Psoas muscle (tissue), 8 donors: Measurements from ENCODE around the gene KANK4. TPM values are rescaled to one million over a fixed set of nuclear protein-coding genes. Genes with fewer than 3 reads are reported as not detected.

ENCODE experiments used
- ATAC-seq, 4 donors: fragments of 200-7000 bp; cut with Tn5 transposase; one replicate each; pipeline ENCODE4 v1.9.1; 2020; ENCODE audit warnings: moderate library complexity in 3 of 4, mild to moderate bottlenecking in 2 of 4
- DNase-seq, 2 donors: peaks; one replicate each; pipeline ENCODE4 v3.0.0-alpha.2; 2020
- H3K27ac ChIP-seq: fragments of 200-600 bp; one replicate; pipeline ENCODE4 v1.8.0; 2022
- H3K27me3 ChIP-seq, 3 donors: fragments of 200-600 bp in 1 of 3; one replicate each; pipeline versions ENCODE4 v1.6.1 to v1.8.0; 2013 to 2022; ENCODE audit warnings: low read length in 2 of 3, mild to moderate bottlenecking in 2 of 3, moderate library complexity in 1 of 3; ENCODE audit not compliant: insufficient read depth in 3 of 3
- H3K36me3 ChIP-seq, 2 donors: fragments of 200-600 bp in 1 of 2; one replicate each; pipeline versions ENCODE4 v1.6.1 to v1.8.0; 2013 to 2022; ENCODE audit warnings: low read depth in 1 of 2, mild to moderate bottlenecking in 1 of 2, moderate library complexity in 1 of 2; ENCODE audit not compliant: insufficient read depth in 1 of 2
- H3K4me1 ChIP-seq: fragments of 200-600 bp; one replicate; pipeline ENCODE4 v1.8.0; 2022
- H3K4me3 ChIP-seq: fragments of 200-600 bp; one replicate; pipeline ENCODE4 v1.8.0; 2022; ENCODE audit warnings: mild to moderate bottlenecking
- H3K9me3 ChIP-seq: fragments of 200-600 bp; one replicate; pipeline ENCODE4 v1.8.0; 2022
- WGBS, 3 donors: extraction: QIAGEN DNeasy Blood & Tissue Kit; methylation state at CpG; one replicate each; pipeline versions ENCODE4 v1.1.6 to v1.1.7; 2013; 5-methylcytosine and 5-hydroxymethylcytosine counted together
- intact Hi-C, 2 donors: fragments of 100-400 bp; cut with DNase I; formaldehyde crosslinking; loops; one replicate each; pipeline versions ENCODE4 v1.11.0 to v1.14.2; 2022
- polyA plus RNA-seq, 3 donors: library from polyadenylated mRNA; stranded (reverse); fragments of 200-250 nt; gene quantifications; one replicate each; pipeline ENCODE4 v1.2.3, GENCODE V29; 2013
- total RNA-seq, 4 donors: library from RNA; stranded (reverse); fragmentation: NEBNext Ultra II Directional in 2 of 4; extraction: Animal tissue kit (Norgen Biotek cat#: 25700) in 2 of 4; gene quantifications; one replicate each; pipeline versions ENCODE4 v1.2.1 to v1.2.4, GENCODE V29; 2021 to 2023
- TF ChIP-seq, protein P1 (sequence below): fragments of 200-600 bp; IDR thresholded peaks from one replicate; pipeline ENCODE4 v1.8.0; 2022; ENCODE audit warnings: antibody characterized with exemption
- donor health status: healthy with polysubstance abuse.
- donor health status: DM: no; HTN: no; CAD: no; lungs with moderate emphysema.
- donor health status: Bipolar disorder and iron deficiency.
- donor health status: healthy.
- donor health status: DM: yes; HTN: yes; CAD: no.
- donor health status: DM: no; HTN: no; CAD: no.
- donor health status: DM: no; HTN: no; CAD: no.
- donor health status: DM: yes; HTN: yes; CAD: no.

The KANK4 gene
- total and polyA plus RNA-seq, 7 donors, result 0.09 to 1.1 (median 0.17) TPM; not detected in 3

- WGBS, 3 donors, result 30 to 44% (median 31%) methylated on average over 3 of the region's 3 CpGs
- Histone ChIP-seq H3K4me1 (no peaks in the 10 kb centered on the region), H3K9me3 (no peaks in the 10 kb centered on the region), H3K36me3 (no peaks in the 10 kb centered on the region), H3K27ac (no peak overlapping the region), H3K4me3 (no peak overlapping the region), H3K27me3 (no peaks in the 10 kb centered on the region)
- DNase-seq (no peak), ATAC-seq (no peak)
- intact Hi-C loops, result no loop called here
- TF ChIP-seq, protein P1, sequence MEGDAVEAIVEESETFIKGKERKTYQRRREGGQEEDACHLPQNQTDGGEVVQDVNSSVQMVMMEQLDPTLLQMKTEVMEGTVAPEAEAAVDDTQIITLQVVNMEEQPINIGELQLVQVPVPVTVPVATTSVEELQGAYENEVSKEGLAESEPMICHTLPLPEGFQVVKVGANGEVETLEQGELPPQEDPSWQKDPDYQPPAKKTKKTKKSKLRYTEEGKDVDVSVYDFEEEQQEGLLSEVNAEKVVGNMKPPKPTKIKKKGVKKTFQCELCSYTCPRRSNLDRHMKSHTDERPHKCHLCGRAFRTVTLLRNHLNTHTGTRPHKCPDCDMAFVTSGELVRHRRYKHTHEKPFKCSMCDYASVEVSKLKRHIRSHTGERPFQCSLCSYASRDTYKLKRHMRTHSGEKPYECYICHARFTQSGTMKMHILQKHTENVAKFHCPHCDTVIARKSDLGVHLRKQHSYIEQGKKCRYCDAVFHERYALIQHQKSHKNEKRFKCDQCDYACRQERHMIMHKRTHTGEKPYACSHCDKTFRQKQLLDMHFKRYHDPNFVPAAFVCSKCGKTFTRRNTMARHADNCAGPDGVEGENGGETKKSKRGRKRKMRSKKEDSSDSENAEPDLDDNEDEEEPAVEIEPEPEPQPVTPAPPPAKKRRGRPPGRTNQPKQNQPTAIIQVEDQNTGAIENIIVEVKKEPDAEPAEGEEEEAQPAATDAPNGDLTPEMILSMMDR, result no peak
These were observed 16.4 kb upstream of the KANK4 start for GRCh38 chr1:62335656-62336055.

DNA sequence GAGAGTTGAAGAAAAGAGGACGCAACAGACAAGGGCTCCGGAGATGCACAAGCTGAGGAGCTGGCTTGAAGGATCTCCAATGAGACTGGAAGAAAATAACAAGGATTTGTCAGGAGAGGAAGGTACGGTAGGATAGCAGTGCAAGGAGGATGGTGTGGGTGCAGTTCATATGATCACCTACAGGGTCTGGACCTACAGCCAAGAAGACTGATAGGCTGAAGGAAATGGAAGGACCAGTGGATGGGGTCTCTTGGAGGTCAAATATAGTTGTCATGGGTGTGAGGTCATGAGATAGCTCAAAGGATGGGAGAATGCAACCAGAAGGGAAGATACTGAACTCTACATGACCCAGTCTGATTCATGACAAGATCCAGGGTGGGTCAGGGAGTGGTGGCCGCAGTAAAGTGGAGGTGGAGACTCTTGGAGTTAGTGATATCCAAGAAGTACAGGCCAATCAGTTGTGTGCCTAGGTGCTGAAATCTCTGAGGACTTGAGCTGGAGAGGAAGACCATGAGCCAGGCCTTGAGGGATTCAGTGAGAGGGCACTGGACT is 15.3 kb upstream of the KANK4 start:
- intact Hi-C loops, result no loop called here
- DNase-seq, result no peak
- TF ChIP-seq, protein P1, result no peak
- Histone ChIP-seq H3K36me3 (no peaks in the 10 kb centered on the region), H3K4me1 (no peaks in the 10 kb centered on the region), H3K27me3 (no peaks in the 10 kb centered on the region), H3K27ac (no peak overlapping the region), H3K9me3 (no peaks in the 10 kb centered on the region), H3K4me3 (no peak overlapping the region)
- 96 to 100% (median 98%) methylated on average over 4 of the region's 4 CpGs for WGBS, 3 donors
- ATAC-seq, result no peak

DNA sequence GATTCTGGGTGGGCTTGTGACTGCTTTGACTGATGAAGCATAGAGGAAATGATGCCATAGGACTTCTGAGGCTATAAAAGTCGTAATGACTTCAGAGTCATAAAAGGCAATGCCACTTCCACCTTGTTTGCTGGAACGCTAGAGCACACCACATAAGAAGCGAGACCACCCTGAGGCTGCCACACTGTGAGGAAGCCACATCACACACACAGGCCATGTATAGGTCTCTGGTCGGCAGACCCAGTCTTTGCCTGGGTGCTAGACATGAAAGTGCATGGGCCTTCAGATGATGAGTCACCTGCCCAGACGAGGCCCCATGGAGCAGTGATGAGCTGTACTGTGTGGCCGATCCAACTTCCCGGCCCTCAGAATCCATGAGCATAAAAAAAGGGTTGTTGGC is 14.2 kb upstream of the KANK4 start:
- DNase-seq (no peak), ATAC-seq (no peak)
- Histone ChIP-seq H3K9me3 (no peaks in the 10 kb centered on the region), H3K4me3 (no peak overlapping the region), H3K27me3 (peaks cover 0 to 4% (median 0%) of the 10 kb centered on the region in 3 donors), H3K27ac (no peak overlapping the region), H3K4me1 (no peaks in the 10 kb centered on the region), H3K36me3 (no peaks in the 10 kb centered on the region)
- 77 to 80% (median 78%) methylated on average over 7 of the region's 7 CpGs for WGBS, 3 donors
- intact Hi-C loops, result no loop called here
- TF ChIP-seq, protein P1, result no peak

GRCh38 chr1:62327360-62328055 is 8.3 kb upstream of the KANK4 start:
- TF ChIP-seq, protein P1, result no peak

More at GRCh38 chr1:62327360-62328055, 8.3 kb upstream of the KANK4 start:
- Histone ChIP-seq H3K4me1 (no peaks in the 10 kb centered on the region), H3K27ac (no peak overlapping the region), H3K9me3 (no peaks in the 10 kb centered on the region), H3K36me3 (no peaks in the 10 kb centered on the region), H3K4me3 (no peak overlapping the region), H3K27me3 (peaks cover 0 to 11% (median 5%) of the 10 kb centered on the region in 3 donors)
- DNase-seq, result no peak
- WGBS, 3 donors, result 24 to 41% (median 37%) methylated on average over 21 to 22 of the region's 22 CpGs
- intact Hi-C loops, result no loop called here
- no peak for ATAC-seq
